GM13977 (cell line): Measurements from ENCODE around the gene GCSAM.
A peak's percentile ranks its signal among the peaks of the same experiment; 100 is the strongest.

Experiments
- DNase-seq: peaks from one replicate; pipeline ENCODE4 v3.0.0; 2012; ENCODE audit warnings: low spot score
- in situ Hi-C: fragments of 300-500 bp; cut with MboI; formaldehyde crosslinking; loops from one replicate; pipeline ENCODE4 v1.12.0; 2022; ENCODE audit warnings: low sequenced_read_pairs, low pct_unique_long_range_greater_than_20kb, mixed read lengths, inconsistent platforms; ENCODE audit not compliant: unreplicated experiment
- TF ChIP-seq, protein P1 (sequence below): IDR thresholded peaks from 2 replicates; pipeline ENCODE4 v1.5.1; 2012; ENCODE audit warnings: mild to moderate bottlenecking, control low read depth; ENCODE audit not compliant: insufficient read depth; ENCODE audit errors: extremely low read depth, missing control alignments

The GCSAM gene

GRCh38 chr3:112137781-112138180 lies 4.7 kb upstream of the GCSAM start:
- in situ Hi-C loops = loop anchor here (10.0 kb wide), 1 partner anchor 157 kb away; the partner anchor contains the start of gene SLC9C1
- DNase-seq = no peak
- TF ChIP-seq, protein P1, sequence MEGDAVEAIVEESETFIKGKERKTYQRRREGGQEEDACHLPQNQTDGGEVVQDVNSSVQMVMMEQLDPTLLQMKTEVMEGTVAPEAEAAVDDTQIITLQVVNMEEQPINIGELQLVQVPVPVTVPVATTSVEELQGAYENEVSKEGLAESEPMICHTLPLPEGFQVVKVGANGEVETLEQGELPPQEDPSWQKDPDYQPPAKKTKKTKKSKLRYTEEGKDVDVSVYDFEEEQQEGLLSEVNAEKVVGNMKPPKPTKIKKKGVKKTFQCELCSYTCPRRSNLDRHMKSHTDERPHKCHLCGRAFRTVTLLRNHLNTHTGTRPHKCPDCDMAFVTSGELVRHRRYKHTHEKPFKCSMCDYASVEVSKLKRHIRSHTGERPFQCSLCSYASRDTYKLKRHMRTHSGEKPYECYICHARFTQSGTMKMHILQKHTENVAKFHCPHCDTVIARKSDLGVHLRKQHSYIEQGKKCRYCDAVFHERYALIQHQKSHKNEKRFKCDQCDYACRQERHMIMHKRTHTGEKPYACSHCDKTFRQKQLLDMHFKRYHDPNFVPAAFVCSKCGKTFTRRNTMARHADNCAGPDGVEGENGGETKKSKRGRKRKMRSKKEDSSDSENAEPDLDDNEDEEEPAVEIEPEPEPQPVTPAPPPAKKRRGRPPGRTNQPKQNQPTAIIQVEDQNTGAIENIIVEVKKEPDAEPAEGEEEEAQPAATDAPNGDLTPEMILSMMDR = no peak

GRCh38 chr3:112136959-112137693 lies 4.1 kb upstream of the GCSAM start:
- in situ Hi-C loops = loop anchor here (10.0 kb wide), 1 partner anchor 158 kb away; the partner anchor contains the start of gene SLC9C1
- no peak for DNase-seq
- TF ChIP-seq, protein P1 = peak; percentile 82

DNA sequence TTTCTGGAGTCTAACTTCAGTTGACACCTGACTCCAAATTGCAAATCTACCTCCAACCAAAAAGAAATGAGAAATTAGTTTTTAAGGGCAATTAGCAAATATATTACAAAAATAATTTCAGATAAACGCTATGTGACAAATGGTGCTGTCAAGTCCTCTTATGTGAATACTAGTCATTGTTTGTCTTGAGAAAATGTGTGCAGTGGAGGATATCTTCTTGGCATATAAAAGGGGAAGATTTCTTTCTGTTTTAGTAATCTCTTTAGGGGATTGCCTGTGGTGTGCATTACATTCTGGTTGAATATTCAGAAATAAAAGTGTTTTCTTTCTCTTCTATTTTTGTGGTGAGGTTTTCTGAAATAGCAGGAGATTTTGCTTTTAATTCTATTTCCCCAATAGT lies 3.0 kb upstream of the GCSAM start:
- in situ Hi-C loops = loop anchor here (10.0 kb wide), 1 partner anchor 159 kb away; the partner anchor contains the start of gene SLC9C1
- TF ChIP-seq, protein P1 = no peak
- DNase-seq = no peak

- in situ Hi-C loops = loop anchor here (10.0 kb wide), 1 partner anchor 160 kb away; the partner anchor contains the start of gene SLC9C1
- no peak for DNase-seq
- TF ChIP-seq, protein P1 = no peak
Measured at GRCh38 chr3:112134335-112135124, 1.5 kb upstream of the GCSAM start.

- no peak for DNase-seq
- TF ChIP-seq, protein P1 = no peak
- in situ Hi-C loops = loop anchor here (10.0 kb wide), 1 partner anchor 161 kb away; the partner anchor contains the start of gene SLC9C1
Measured at GRCh38 chr3:112133626-112134334, 732 bp upstream of the GCSAM start.

GRCh38 chr3:112132554-112132953 lies 494 bp downstream of the GCSAM start:
- in situ Hi-C loops = loop anchor here (10.0 kb wide), 1 partner anchor 162 kb away; the partner anchor contains the start of gene SLC9C1
- TF ChIP-seq, protein P1 = no peak
- DNase-seq = no peak
